Right lobe of liver (tissue), 4 donors: ENCODE results near the gene SURF4.

Experiments used
- CTCF ChIP-seq, 4 donors: fragments of 200-600 bp in 3 of 4; fragments of 450-650 bp in 1 of 4; IDR thresholded peaks; one replicate each; pipeline versions ENCODE4 v1.5.1 to v1.8.0; 2016 to 2022; ENCODE audit warnings: antibody characterized with exemption in 4 of 4, mild to moderate bottlenecking in 2 of 4
- POLR2A ChIP-seq: fragments of 450-650 bp; IDR thresholded peaks from one replicate; pipeline ENCODE4 v1.6.1; 2017; ENCODE audit warnings: antibody characterized with exemption, mild to moderate bottlenecking
- donor health status: DM: no; HTN: no; CAD: no.
- donor health status: DM: no; HTN: no; CAD: no.
- donor health status: DM: no; HTN: yes; CAD: no.

GRCh38 chr9:133408042-133408441 lies 32.2 kb upstream of the SURF4 start:
- TF ChIP-seq POLR2A (no peak), CTCF (IDR thresholded peaks at IDR 0.05) (no peak)
